SK-N-SH (cell line): ENCODE data around the gene SPTBN2. TPM values are rescaled to one million over a fixed set of nuclear protein-coding genes. Genes with fewer than 3 reads are reported as not detected.

Experiments used
- CTCF ChIA-PET: fragments of 300-600, 350-600 bp; formaldehyde crosslinking; extraction: SDS; loops from one replicate; lab custom pipeline; 2021; lab: Yijun Ruan, JAX
- POLR2A ChIA-PET: fragments of 350-600 bp; sonication (Branson Sonifier 250); formaldehyde crosslinking; extraction: SDS; loops from one replicate; lab custom pipeline; 2020; ENCODE audit warnings: antibody characterized with exemption, inconsistent platforms; lab: Yijun Ruan, JAX
- DNase-seq: peaks from one replicate; pipeline ENCODE4 v3.0.0; 2012
- H2AFZ ChIP-seq: fragments of 200-600 bp; sonication (generic); 2 replicates; pipeline ENCODE4 v1.8.1; 2016; ENCODE audit warnings: antibody characterized with exemption, mild to moderate bottlenecking, low read depth
- H3F3A ChIP-seq: fragments of 200-600 bp; sonication (generic); replicated peaks from 2 replicates; pipeline ENCODE3; 2016; ENCODE audit warnings: antibody characterized with exemption, mild to moderate bottlenecking; ENCODE audit not compliant: insufficient read depth
- H3K27ac ChIP-seq, 2 experiments: fragments of 200-500 bp in 1 of 2; fragments of 200-600 bp in 1 of 2; sonication (Bioruptor generic) in 1 of 2; sonication (generic), shearing (Covaris generic) in 1 of 2; 2 replicates each; pipeline versions ENCODE4 v1.5.1 to v1.6.1; 2014 to 2016; ENCODE audit warnings: low read depth in 2 of 2, inconsistent platforms in 1 of 2, low read length in 1 of 2, mild to moderate bottlenecking in 1 of 2, mixed read lengths in 1 of 2
- H3K27me3 ChIP-seq: fragments of 200-600 bp; sonication (generic), shearing (Covaris generic); 2 replicates; pipeline ENCODE4 v1.6.1; 2016; ENCODE audit warnings: mixed run types; ENCODE audit not compliant: insufficient read depth
- H3K36me3 ChIP-seq, 2 experiments: fragments of 200-500 bp in 1 of 2; fragments of 200-600 bp in 1 of 2; sonication (Bioruptor generic) in 1 of 2; sonication (generic) in 1 of 2; replicated peaks in 1 of 2; 2 replicates each; pipeline versions ENCODE3 to v1.5.1; 2014 to 2016; ENCODE audit warnings: low read length in 1 of 2, mild to moderate bottlenecking in 1 of 2; ENCODE audit not compliant: insufficient read depth in 2 of 2, control insufficient read depth in 1 of 2
- H3K4me1 ChIP-seq, 2 experiments: fragments of 200-500 bp in 1 of 2; fragments of 200-600 bp in 1 of 2; sonication (Bioruptor generic) in 1 of 2; sonication (generic), shearing (Covaris generic) in 1 of 2; 2 replicates each; pipeline versions ENCODE4 v1.5.1 to v1.6.1; 2014 to 2016; ENCODE audit warnings: low read depth in 1 of 2, low read length in 1 of 2, mixed run types in 1 of 2; ENCODE audit not compliant: insufficient read depth in 2 of 2, control insufficient read depth in 1 of 2
- H3K4me2 ChIP-seq: fragments of 200-600 bp; sonication (generic), shearing (Covaris generic); 2 replicates; pipeline ENCODE4 v1.6.1; 2017; ENCODE audit warnings: mixed run types
- H3K4me3 ChIP-seq, 2 experiments: fragments of 200-500 bp in 1 of 2; fragments of 200-600 bp in 1 of 2; sonication (Bioruptor generic) in 1 of 2; sonication (generic), shearing (Covaris generic) in 1 of 2; 2 replicates each; pipeline versions ENCODE4 v1.5.1 to v1.8.1; 2014 to 2016; ENCODE audit warnings: low read depth in 2 of 2, inconsistent platforms in 1 of 2, low read length in 1 of 2, mild to moderate bottlenecking in 1 of 2, mixed read lengths in 1 of 2, moderate library complexity in 1 of 2
- H3K79me2 ChIP-seq: fragments of 200-600 bp; sonication (generic); 2 replicates; pipeline ENCODE4 v1.8.1; 2017; ENCODE audit warnings: mild to moderate bottlenecking; ENCODE audit not compliant: insufficient read depth
- H3K9ac ChIP-seq: fragments of 200-600 bp; sonication (generic); 2 replicates; pipeline ENCODE4 v1.6.1; 2017; ENCODE audit warnings: mixed run types
- H3K9me2 ChIP-seq: fragments of 200-600 bp; sonication (generic); 2 replicates; pipeline ENCODE4 v1.6.1; 2017; ENCODE audit warnings: mixed run types
- H3K9me3 ChIP-seq: fragments of 200-600 bp; sonication (generic); 2 replicates; pipeline ENCODE4 v1.6.1; 2017; ENCODE audit warnings: mixed run types, mild to moderate bottlenecking, moderate library complexity
- H4K20me1 ChIP-seq: fragments of 200-600 bp; sonication (generic); 2 replicates; pipeline ENCODE4 v1.6.1; 2017; ENCODE audit warnings: mild to moderate bottlenecking, mixed run types; ENCODE audit not compliant: insufficient read depth
- CHD2 ChIP-seq: fragments of 150-350 bp; IDR thresholded peaks from 2 replicates; pipeline ENCODE4 v1.6.1; 2018; ENCODE audit warnings: low read length; ENCODE audit not compliant: partially characterized antibody
- EP300 ChIP-seq, 2 experiments: IDR thresholded peaks; 2 replicates each; pipeline versions ENCODE4 v1.4.0 to v1.6.1; 2012; ENCODE audit warnings: borderline replicate concordance in 1 of 2, low read depth in 1 of 2, low read length in 1 of 2
- EZH2phosphoT487 ChIP-seq: fragments of 200-600 bp; sonication (generic); IDR thresholded peaks from 2 replicates; pipeline ENCODE4 v1.6.1; 2017; ENCODE audit warnings: low read depth, mixed run types, mild to moderate bottlenecking, antibody characterized with exemption, moderate library complexity, borderline replicate concordance
- FOSL2 ChIP-seq: IDR thresholded peaks from 2 replicates; pipeline ENCODE4 v1.4.0; 2012; ENCODE audit warnings: low read depth, mild to moderate bottlenecking, moderate library complexity, borderline replicate concordance
- MXI1 ChIP-seq: IDR thresholded peaks from 2 replicates; pipeline ENCODE4 v1.6.1; 2012; ENCODE audit warnings: mild to moderate bottlenecking, low read depth, low read length, improper control_type of control experiment
- NRF1 ChIP-seq: IDR thresholded peaks from 2 replicates; pipeline ENCODE4 v1.6.1; 2012; ENCODE audit warnings: low read depth, mild to moderate bottlenecking, low read length
- RAD21 ChIP-seq: IDR thresholded peaks from 2 replicates; pipeline ENCODE4 v1.6.1; 2012; ENCODE audit warnings: mild to moderate bottlenecking, low read length
- RFX5 ChIP-seq: IDR thresholded peaks from 2 replicates; pipeline ENCODE4 v1.6.1; 2012; ENCODE audit warnings: mild to moderate bottlenecking, improper control_type of control experiment, low read length
- SIN3A ChIP-seq: IDR thresholded peaks from 2 replicates; pipeline ENCODE4 v1.6.1; 2012; ENCODE audit warnings: low read depth, mild to moderate bottlenecking, low read length, moderate library complexity, borderline replicate concordance
- SMC3 ChIP-seq: IDR thresholded peaks from 2 replicates; pipeline ENCODE4 v1.6.1; 2012; ENCODE audit warnings: low read depth, low read length, improper control_type of control experiment
- YY1 ChIP-seq: IDR thresholded peaks from 2 replicates; pipeline ENCODE4 v1.4.0; 2012; ENCODE audit warnings: low read depth, mild to moderate bottlenecking
- WGBS: methylation state at CpG from one replicate; pipeline ENCODE4 v1.1.6; 2017; ENCODE audit warnings: low lambda C conversion rate; 5-methylcytosine and 5-hydroxymethylcytosine counted together
- polyA plus RNA-seq, 3 experiments: library from polyadenylated mRNA; depleted of rRNA; stranded (reverse); fragments of >200 nt; gene quantifications; 2 replicates each; pipeline ENCODE4 v1.2.3, GENCODE V29; 2012
- TF ChIP-seq, protein P1 (sequence below): IDR thresholded peaks from 2 replicates; pipeline ENCODE4 v1.4.0; 2012; ENCODE audit warnings: low read depth, borderline replicate concordance
- TF ChIP-seq, protein P2 (sequence below): IDR thresholded peaks from 2 replicates; pipeline ENCODE4 v1.4.0; 2012; ENCODE audit warnings: low read depth, borderline replicate concordance
- TF ChIP-seq, protein P3 (sequence below): fragments of 150-350 bp; IDR thresholded peaks from 2 replicates; pipeline ENCODE4 v1.6.1; 2017; ENCODE audit warnings: antibody characterized with exemption, low read length, low read depth, borderline replicate concordance
- TF ChIP-seq, protein P4 (sequence below): IDR thresholded peaks from 2 replicates; pipeline ENCODE4 v1.4.0; 2012; ENCODE audit warnings: low read depth
- TF ChIP-seq, protein P5 (sequence below): fragments of 200-600 bp; sonication (generic); IDR thresholded peaks from 2 replicates; pipeline ENCODE4 v1.6.1; 2017; ENCODE audit warnings: antibody characterized with exemption, mild to moderate bottlenecking, moderate library complexity

The SPTBN2 gene
- polyA plus RNA-seq, 1 of the 3 experiments (the other 2 are of a cell fraction) = 19.7 TPM

DNA sequence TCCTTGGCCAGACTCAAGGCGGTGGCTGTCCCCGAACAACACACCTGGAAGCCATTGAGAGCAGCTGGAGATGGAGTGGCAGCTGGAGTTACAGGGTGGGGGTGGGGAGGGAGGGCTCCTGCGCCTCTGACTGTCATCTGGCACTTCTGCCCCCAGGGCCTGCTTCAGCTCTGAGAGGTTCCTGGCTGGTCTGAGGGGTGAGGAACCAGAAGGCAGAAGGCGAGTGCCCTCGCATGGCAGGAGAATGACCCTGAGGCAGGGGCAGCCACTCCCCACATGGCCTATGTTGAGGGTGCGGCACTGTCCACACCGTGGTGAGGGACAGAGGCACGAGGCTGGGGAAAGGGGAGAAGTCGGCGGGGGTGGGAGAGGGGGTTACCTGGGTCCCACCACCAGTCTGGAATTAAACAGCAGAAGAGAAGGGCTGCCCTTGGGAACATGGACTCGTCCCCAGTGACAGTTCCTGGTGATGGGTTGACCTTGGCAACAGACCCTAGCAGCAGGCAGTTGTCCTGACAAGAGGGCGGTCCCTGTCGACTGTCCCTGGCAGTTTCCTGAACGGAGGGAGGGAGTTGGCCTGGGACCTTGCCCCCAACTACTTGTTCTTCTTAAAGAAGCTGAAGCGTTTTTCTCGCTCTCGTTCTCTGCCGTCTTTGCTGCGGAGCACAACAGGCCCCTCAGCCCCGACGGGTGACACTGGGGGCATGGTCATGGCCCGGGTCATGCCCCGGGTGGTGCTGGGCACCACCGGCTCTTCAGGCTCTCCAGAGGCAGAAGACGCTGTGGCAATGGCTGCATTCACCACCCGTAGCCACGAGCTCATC, 43.5 kb downstream of the SPTBN2 start:
- ChIA-PET CTCF (interaction anchor here (0.7 to 1.8 kb wide), 7 partner anchors 8 to 290 kb away, joined by 3 to 8 read pairs (median 4); partner anchors contain the start of genes C11orf86 and RBM4B), POLR2A (interaction anchor here (0.8 kb wide), 1 partner anchor 14 kb away, joined by 3 read pairs; no protein-coding TSS in a partner anchor)
- no peak for TF ChIP-seq SIN3A
- TF ChIP-seq YY1 = no peak
- TF ChIP-seq RFX5 = no peak
- no peak for TF ChIP-seq EZH2phosphoT487
- no peak for TF ChIP-seq CHD2
- TF ChIP-seq MXI1 = peak; percentile 25; the same call in 1 of the 2 replicates
- no peak for TF ChIP-seq SMC3
- H3K79me2 ChIP-seq = no peaks in the 10 kb centered on the region
- 87% methylated on average over 22 of the region's 27 CpGs for WGBS
- H4K20me1 ChIP-seq = no peaks in the 10 kb centered on the region
- no peaks in the 10 kb centered on the region for H3K9me3 ChIP-seq
- DNase-seq = peak; percentile 73
- no peak overlapping the region; a peak in 1 of 4 replicates for H3K27ac ChIP-seq
- H3K4me3 ChIP-seq = no peak overlapping the region
- no peaks in the 10 kb centered on the region for H3F3A ChIP-seq
- peaks cover 0 to 10% of the 10 kb centered on the region in 2 experiments for H3K36me3 ChIP-seq
- H3K9me2 ChIP-seq = no peaks in the 10 kb centered on the region
- H3K9ac ChIP-seq = no peak overlapping the region
- no peak overlapping the region for H2AFZ ChIP-seq
- H3K4me2 ChIP-seq = no peak overlapping the region
- H3K4me1 ChIP-seq = peaks cover 0 to 15% of the 10 kb centered on the region in 2 experiments; a peak in 1 of 4 replicates
- no peaks in the 10 kb centered on the region for H3K27me3 ChIP-seq

DNA sequence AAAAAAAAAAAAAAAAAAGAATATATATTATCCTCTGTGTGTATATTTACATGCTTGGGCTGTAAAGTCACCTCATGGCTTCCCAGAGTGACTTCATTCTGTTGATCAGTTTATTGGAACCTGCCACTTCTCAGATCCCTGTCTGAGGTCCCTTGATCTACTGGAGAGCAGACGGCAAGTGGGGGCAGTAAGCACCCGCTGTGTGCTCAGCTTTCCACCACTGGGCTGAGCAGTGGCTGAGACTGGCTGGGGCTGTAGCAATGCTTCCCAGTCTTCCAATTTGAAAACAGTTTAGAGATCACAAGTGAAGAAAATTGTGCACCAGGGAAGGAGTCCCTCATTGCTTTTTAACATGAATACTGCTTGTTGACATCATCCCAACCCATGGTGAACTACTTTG, 44.4 kb downstream of the SPTBN2 start:
- ChIA-PET CTCF (interaction anchor here (0.8 to 1.4 kb wide), 2 partner anchors 10 to 193 kb away, joined by 3 to 4 read pairs; no protein-coding TSS in a partner anchor), POLR2A (no interaction called here)
- Histone ChIP-seq H3K9me3 (no peaks in the 10 kb centered on the region), H3F3A (no peaks in the 10 kb centered on the region), H3K9me2 (no peaks in the 10 kb centered on the region), H3K27me3 (no peaks in the 10 kb centered on the region), H4K20me1 (no peaks in the 10 kb centered on the region), H3K9ac (no peak overlapping the region), H3K27ac (no peak overlapping the region), H3K36me3 (peaks cover 0 to 6% of the 10 kb centered on the region in 2 experiments), H3K4me2 (no peak overlapping the region), H2AFZ (no peak overlapping the region), H3K4me1 (peaks cover 0 to 15% of the 10 kb centered on the region in 2 experiments; a peak in 1 of 4 replicates), H3K4me3 (no peak overlapping the region), H3K79me2 (no peaks in the 10 kb centered on the region)
- DNase-seq = peak; percentile 10
- WGBS = 83% methylated on average over 2 of the region's 2 CpGs
- TF ChIP-seq, protein P1, sequence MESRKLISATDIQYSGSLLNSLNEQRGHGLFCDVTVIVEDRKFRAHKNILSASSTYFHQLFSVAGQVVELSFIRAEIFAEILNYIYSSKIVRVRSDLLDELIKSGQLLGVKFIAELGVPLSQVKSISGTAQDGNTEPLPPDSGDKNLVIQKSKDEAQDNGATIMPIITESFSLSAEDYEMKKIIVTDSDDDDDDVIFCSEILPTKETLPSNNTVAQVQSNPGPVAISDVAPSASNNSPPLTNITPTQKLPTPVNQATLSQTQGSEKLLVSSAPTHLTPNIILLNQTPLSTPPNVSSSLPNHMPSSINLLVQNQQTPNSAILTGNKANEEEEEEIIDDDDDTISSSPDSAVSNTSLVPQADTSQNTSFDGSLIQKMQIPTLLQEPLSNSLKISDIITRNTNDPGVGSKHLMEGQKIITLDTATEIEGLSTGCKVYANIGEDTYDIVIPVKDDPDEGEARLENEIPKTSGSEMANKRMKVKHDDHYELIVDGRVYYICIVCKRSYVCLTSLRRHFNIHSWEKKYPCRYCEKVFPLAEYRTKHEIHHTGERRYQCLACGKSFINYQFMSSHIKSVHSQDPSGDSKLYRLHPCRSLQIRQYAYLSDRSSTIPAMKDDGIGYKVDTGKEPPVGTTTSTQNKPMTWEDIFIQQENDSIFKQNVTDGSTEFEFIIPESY = no peak
- TF ChIP-seq, protein P2, sequence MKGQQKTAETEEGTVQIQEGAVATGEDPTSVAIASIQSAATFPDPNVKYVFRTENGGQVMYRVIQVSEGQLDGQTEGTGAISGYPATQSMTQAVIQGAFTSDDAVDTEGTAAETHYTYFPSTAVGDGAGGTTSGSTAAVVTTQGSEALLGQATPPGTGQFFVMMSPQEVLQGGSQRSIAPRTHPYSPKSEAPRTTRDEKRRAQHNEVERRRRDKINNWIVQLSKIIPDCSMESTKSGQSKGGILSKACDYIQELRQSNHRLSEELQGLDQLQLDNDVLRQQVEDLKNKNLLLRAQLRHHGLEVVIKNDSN = no peak
- TF ChIP-seq, protein P3, sequence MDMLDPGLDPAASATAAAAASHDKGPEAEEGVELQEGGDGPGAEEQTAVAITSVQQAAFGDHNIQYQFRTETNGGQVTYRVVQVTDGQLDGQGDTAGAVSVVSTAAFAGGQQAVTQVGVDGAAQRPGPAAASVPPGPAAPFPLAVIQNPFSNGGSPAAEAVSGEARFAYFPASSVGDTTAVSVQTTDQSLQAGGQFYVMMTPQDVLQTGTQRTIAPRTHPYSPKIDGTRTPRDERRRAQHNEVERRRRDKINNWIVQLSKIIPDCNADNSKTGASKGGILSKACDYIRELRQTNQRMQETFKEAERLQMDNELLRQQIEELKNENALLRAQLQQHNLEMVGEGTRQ = no peak
- TF ChIP-seq, protein P4, sequence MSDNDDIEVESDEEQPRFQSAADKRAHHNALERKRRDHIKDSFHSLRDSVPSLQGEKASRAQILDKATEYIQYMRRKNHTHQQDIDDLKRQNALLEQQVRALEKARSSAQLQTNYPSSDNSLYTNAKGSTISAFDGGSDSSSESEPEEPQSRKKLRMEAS = no peak
- TF ChIP-seq NRF1 (no peak), RFX5 (no peak), EP300 (IDR thresholded peaks at IDR 0.05; ENCODE audit: borderline replicate concordance in 1 of 2, low read depth in 1 of 2, low read length in 1 of 2) (no peak), EZH2phosphoT487 (no peak), RAD21 (no peak), CHD2 (no peak), FOSL2 (no peak)
- TF ChIP-seq, protein P5, sequence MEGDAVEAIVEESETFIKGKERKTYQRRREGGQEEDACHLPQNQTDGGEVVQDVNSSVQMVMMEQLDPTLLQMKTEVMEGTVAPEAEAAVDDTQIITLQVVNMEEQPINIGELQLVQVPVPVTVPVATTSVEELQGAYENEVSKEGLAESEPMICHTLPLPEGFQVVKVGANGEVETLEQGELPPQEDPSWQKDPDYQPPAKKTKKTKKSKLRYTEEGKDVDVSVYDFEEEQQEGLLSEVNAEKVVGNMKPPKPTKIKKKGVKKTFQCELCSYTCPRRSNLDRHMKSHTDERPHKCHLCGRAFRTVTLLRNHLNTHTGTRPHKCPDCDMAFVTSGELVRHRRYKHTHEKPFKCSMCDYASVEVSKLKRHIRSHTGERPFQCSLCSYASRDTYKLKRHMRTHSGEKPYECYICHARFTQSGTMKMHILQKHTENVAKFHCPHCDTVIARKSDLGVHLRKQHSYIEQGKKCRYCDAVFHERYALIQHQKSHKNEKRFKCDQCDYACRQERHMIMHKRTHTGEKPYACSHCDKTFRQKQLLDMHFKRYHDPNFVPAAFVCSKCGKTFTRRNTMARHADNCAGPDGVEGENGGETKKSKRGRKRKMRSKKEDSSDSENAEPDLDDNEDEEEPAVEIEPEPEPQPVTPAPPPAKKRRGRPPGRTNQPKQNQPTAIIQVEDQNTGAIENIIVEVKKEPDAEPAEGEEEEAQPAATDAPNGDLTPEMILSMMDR = no peak
